Iris pigment epithelial cell (primary cell): ENCODE data around the gene PLA2G3.
"Not testable (repeated sequence)": the region's sequence is repeated elsewhere in the genome, so short reads cannot be mapped to it uniquely, and the experiment has no call there.

Experiments
- DNase-seq: peaks from one replicate; pipeline ENCODE4 v3.0.0-alpha.2; 2011; ENCODE audit warnings: low read depth

Gene PLA2G3

DNA sequence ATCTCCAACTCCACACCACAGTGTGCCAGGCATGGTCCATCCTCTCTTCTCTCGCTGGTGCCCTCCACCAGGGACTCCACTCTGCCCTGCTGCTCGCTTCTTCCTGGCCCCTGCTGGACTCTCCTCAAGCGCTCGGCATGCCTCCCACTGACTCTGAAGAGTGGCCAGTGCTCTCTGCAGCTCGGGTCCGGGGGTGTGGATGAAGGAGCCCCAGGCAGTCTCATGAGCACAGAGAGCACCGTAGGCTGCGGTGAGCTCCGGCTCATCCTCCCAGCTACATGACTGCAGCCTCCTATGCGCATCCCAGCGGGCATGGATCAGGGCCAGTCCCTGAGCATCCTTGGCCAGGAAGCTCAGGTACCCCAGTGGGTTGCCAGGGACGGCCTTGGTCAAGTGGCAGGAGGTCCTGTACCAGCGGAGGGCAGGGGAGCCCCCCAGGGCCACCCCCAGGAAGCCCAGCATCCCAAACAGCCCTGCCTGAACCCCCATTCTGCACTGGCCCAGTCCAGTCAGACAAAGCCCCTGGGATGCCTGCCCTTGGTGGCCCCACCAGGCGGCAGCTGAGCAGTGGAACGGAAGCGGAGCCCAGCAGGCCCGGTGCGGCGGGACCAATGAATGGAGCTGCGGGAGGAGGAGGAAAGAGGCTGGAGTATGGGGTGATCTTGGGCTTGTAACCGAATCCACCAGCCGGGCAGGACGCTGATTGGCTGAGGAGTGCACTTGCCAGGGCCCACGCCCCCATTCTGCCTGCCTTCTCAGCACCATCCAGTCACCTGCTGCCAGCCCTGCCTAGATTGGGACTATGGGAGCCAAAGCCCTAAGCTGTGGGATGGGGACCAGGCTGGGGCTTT is at the start of gene PLA2G3:
TSS of gene PLA2G3 (minus strand) at position 643 of the 851 bp plus-strand sequence. CDS start at position 489, 154 bp downstream.
- peak; percentile 78 for DNase-seq

GRCh38 chr22:31187627-31188026 is 47.3 kb upstream of the PLA2G3 start:
- no peak for DNase-seq

- peak; percentile 12 for DNase-seq
These were observed 44.7 kb upstream of the PLA2G3 start for GRCh38 chr22:31185056-31185455.

DNA sequence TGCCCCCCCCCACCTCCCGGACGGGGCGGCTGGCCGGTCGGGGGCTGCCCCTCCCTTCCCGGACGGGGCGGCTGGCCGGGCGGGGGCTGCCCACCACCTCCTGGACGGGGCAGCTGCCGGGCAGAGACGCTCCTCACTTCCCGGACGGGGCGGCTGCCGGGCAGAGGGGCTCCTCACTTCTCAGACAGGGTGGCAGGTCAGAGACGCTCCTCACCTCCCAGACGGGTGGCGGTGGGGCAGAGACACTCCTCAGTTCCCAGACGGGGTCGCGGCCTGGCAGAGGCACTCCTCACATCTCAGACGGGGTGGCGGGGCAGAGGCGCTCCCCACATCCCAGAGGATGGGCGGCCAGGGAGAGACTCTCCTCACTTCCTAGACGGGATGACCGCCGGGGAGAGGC is 43.7 kb upstream of the PLA2G3 start:
- DNase-seq, result no peak

DNA sequence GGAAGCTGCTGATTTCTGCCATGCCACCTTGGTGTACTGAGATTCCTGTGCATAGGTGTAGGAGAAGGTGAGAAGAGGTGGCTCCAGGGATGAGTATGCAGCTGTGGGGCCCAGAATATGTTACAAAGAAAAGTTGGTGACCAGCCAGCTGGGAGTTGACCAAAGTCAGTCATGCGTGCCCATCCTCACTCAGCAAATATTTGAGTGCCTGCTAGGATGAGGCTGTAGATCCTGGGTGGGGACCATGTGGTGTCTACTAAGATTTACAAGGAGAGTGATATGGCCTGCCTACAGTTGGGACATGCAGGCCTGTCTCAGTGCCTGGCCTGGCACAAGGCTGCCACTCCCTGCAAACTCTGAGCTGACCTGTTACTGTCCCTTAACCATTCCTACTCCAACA is 39.0 kb upstream of the PLA2G3 start:
- DNase-seq, result peak; percentile 16

DNA sequence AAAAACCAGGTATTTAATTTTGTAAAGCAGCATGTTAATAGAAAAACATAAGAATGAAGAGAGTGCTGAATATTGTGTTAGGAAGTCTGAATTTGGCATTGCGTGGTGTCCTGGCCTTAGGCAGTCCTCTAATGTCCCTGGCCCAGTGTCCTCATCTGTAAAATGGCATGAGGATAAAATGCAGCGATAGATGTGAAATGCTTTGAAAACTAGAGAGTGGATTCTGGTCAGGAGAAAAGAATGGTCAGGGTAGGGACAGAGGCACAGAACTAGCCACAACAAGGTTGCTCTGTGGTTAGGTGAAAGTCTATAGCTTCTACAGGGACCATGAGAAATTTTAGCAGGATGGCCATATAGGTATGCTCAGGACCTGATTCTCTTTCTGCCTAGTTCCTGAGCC is 38.6 kb upstream of the PLA2G3 start:
- no peak for DNase-seq

- DNase-seq, result peak; percentile 94
These were observed 37.3 kb upstream of the PLA2G3 start for GRCh38 chr22:31177420-31178162.

DNA sequence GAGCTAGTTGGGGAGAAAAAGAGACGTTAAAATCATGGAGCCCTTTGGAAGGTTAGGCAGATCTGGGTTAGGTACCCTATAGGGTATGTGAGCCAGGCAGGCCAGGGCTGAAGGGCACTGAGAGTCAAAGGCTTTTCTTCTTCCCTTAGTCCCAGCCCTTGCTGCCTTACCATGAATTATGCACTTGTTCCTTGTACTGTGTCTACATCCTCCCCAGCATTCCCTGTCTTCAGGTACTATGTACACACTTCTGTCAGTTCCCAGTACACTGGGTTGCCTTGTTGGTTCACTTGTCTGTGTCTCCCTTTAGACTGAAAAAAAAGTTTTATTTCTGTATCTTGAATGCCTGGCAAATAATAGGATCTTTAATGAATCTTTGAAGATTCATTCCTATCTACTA is 36.6 kb upstream of the PLA2G3 start:
- no peak for DNase-seq

DNA sequence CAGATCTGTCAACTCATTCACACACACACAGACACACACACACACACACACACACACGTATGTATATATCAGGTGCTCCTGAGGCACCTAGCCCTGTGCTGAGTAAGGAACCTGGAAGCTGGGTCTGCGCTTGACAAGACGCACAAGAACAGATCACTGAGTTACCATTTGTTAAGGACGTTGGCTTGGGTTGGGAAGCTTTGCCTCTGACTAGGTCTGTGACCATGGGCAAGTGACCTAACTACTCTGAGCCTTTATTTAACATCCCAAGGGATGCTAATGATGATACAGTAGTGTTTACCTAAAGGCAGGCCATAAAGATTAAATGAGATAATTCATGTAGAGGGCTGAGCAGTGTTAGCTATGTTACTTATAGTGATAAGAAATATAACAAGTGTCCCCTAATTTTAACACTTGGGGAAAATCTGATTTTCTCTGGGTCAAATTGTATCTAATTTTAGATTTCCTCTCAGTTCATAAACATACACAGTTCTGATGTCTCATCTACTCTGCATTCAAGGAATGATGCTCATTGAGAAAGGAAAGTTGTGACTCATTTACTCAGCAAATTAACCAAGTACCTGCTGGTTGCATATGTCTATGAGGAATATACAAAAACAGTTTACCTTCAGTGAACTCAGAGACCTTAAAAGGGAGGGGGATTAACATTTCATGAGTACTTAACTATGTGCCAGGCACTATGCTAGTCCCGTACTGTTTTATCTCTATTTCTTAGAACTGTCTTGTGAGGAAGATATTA is 33.3 kb upstream of the PLA2G3 start:
- peak; percentile 94 for DNase-seq

- not testable (repeated sequence) for DNase-seq
These were observed 31.4 kb upstream of the PLA2G3 start for GRCh38 chr22:31171734-31172133.

DNA sequence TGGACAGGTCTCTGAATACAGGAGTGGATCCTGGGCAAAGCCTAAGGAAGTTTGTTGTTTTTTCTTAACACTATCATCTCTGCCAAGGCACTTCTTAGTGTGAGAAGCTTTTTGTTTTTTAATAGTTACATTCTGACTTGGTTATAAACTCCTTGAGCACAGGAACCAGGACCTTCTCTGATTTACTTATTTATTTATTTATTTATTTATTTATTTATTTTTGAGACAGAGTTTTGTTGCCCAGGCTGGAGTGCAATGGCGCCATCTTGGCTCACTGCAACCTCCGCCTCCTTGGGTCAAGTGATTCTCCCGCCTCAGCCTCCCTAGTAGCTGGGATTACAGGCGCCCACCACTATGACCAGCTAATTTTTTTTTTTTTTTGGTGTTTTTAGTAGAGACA is 30.7 kb upstream of the PLA2G3 start:
- DNase-seq, result no peak

GRCh38 chr22:31162015-31162765 is 21.9 kb upstream of the PLA2G3 start:
- DNase-seq, result no peak

DNA sequence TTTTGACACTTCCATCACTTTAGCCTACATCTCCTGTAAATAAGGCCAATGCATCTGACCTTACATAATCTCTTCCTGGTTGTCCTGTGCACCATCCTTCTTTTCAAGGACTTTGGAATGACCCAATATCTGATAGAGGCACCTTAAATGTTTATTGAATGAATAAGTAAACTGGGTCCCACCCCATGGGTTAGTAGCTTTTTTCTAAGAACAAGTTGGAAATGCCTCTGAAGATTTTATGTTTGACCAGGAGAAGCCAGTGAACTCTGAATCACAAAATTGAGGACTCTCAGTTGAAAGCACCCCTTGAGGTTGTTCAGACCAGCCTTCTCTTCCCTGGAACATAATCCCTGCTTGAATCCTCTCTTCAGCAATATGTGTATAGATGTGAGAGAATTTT is 21.1 kb upstream of the PLA2G3 start:
- no peak for DNase-seq

DNA sequence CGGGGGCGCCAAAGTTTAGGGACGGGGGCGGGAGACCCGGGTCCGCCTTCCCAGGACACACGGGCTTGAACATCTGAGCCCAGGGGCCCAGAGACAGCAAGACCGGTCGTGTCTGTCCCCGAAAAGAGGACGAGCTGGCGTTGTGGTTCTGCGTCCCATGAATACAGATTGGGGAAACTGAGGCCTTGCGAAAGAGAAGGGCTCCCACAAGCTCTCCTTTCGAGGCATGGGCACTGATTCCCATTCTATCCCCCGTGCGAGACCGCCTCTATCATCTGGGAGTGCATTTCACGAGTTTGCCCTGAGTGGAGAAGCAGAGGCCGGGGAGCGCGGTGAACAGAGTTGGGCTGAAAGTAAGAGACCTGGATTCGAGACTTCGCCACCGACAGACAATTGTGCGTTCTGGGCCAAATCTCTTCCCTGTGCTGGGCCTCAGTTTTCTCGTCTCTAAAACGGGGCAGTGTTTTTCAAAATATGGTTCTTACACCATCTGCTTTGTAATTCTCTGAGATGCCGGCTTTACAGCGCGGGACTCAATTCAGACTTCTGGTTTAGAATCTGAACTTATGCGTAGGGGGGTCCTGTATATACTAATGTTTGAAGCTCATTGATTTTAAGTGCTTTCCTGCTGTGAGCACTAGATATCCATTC is 20.1 kb upstream of the PLA2G3 start:
- DNase-seq, result peak; percentile 44

- peak; percentile 34 for DNase-seq
These were observed 15.1 kb upstream of the PLA2G3 start for GRCh38 chr22:31155422-31155821.

- DNase-seq, result no peak
These were observed 14.7 kb upstream of the PLA2G3 start for GRCh38 chr22:31154975-31155374.

DNA sequence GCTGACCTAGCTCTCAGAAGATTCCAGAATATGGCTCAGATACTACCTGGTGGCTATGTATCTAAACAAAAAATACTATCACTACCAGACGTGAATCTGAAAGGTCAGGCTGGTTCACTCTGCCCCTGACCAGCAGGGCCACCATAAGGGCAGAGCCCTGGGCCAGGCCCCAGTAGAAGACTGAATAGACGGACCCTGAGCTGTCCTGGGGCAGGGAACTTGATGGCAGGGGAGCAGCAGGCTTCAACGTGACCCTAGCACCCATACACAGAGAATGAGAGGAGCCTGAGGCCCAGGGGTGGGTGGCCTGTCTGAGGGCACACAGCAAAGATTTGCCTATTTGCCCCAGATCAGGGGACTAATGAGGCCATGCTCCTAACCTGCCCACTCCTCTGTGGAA is 13.0 kb upstream of the PLA2G3 start:
- no peak for DNase-seq

DNA sequence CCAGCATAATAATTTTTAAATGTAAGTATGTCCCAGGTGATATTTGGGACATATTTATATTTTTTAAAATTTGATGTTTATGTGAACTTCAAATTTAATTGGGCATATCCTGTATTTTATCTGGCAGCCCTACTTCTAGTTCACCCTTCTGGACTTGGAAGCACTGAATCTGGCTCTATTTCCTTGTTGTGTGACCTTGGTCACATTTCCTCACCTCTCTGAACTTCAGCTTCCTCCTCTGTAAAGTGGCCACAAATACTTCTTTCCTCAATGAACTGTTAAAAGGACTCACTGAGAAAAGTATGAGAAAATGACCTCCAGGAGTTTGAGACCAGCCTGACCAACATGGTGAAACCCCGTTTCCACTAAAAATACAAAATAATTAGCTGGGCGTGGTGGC is 11.6 kb upstream of the PLA2G3 start:
- no peak for DNase-seq

DNA sequence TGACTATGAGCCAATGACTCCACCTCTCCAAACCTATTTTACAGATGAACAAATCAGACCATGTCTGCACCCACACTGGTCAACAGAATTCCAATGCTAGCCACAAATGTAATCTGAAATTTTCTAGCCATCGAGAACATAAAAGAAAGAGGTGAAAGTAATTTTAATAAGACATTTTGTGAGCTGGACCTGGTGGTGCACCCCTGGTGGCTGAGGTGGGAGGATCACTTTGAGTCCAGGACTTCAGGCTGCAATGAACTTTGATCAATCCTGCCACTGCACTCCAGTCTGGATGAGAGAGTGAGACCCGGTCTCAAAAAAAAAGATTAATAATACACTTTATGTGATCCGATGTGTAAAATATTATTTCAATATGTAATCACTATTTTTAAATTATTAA is 10.3 kb upstream of the PLA2G3 start:
- no peak for DNase-seq

DNA sequence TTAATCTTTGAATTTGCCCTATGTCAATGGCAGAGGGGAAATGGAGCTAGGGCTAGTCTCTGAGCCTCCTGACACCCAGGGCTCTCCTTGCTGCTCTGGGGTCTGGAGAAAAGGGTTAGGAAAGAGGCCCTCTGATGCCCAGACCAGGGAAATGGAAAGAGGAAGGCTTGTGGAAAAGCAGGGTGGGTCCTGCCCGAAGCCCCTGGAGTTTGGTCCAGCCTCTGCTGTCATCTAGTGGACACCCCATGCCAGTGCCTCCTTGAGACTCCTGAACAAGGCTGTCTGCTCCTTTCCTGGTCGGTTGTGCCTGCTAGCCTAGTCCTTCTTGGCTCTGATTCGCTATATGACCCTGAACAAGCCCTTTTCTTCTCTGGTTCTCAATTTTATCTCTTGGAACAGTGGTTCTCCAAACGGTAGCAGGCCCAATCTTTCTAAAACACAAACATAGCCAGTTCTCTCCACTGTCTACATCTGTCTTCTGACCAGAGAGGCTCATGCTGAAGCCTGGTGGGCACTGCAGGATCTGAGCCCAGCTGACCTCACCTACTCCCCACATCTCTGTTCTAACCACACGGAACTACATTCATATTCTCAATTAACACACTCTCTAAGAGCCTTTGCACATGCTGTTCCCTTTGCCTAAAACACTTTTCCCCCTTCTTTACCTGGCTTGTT is 8.8 kb upstream of the PLA2G3 start:
- DNase-seq, result peak; percentile 76

GRCh38 chr22:31148488-31148887 is 8.2 kb upstream of the PLA2G3 start:
- DNase-seq, result peak; percentile 58
